ENCODE data around the gene FYN.

GRCh38 chr6:111819458-111819857 lies 53.8 kb downstream of the FYN start:
- TF ChIP-seq TBP (IDR thresholded peaks at IDR 0.05; ENCODE audit: low read depth, low read length) = no peak
- no peak for TF ChIP-seq CTCF (IDR thresholded peaks at IDR 0.05; ENCODE audit: control extremely low read depth in 1 of 3, insufficient read depth in 1 of 3, low read depth in 1 of 3, low read length in 3 of 3)
